Measurements from ENCODE around the gene GLT8D2. TPM values are rescaled to one million over a fixed set of nuclear protein-coding genes. Genes with fewer than 3 reads are reported as not detected.

Gene GLT8D2
- total and polyA plus RNA-seq, 2 donors (not counting 3 experiments of a cell fraction or from before 2014, with no cell fraction given) = 1.7 to 2.6 TPM

DNA sequence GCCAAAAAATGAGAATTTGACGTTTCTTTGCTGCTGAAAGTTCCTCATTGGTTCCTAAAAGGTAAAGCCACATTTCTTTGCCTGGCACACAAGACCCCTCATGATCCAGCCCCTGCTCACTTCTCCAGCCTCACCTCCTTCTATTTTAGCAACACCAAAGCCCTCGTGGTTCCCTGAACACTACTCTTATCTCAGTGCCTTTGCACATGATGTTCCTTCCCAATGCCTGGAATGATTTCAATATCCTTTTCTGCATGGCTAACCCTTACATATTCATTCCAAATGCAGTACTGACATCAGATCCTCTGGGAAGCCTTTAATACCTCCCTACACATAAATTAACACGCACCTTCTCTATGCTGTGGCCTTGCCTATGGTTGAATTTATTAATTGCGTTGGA lies 39.9 kb downstream of the GLT8D2 start:
- H3K4me1 ChIP-seq (ENCODE audit: control insufficient read depth, extremely low read depth, insufficient read depth, low read length) = peaks cover 23% of the 10 kb centered on the region
- no peak overlapping the region for H3K27ac ChIP-seq (ENCODE audit: insufficient read depth, low read depth, low read length)
- H4K20me1 ChIP-seq (replicated peaks; ENCODE audit: control insufficient read depth, extremely low read depth, insufficient read depth, low read length) = no peaks in the 10 kb centered on the region
- FAIRE-seq (no peak), DNase-seq (ENCODE audit: low read depth, low spot score) (no peak)
- H3K9me3 ChIP-seq (replicated peaks; ENCODE audit: control insufficient read depth, insufficient read depth, low read length) = no peaks in the 10 kb centered on the region
- H3K36me3 ChIP-seq (ENCODE audit: control insufficient read depth in 2 of 2, extremely low read depth in 1 of 2, insufficient read depth in 2 of 2, low read length in 2 of 2) = no peaks in the 10 kb centered on the region
- no peaks in the 10 kb centered on the region for H3K9me1 ChIP-seq (replicated peaks; ENCODE audit: control insufficient read depth, extremely low read depth, insufficient read depth, low read length)
- no peaks in the 10 kb centered on the region for H3K27me3 ChIP-seq (ENCODE audit: control insufficient read depth in 2 of 2, insufficient read depth in 2 of 2, low read length in 2 of 2)
- intact Hi-C loops (cut with micrococcal nuclease) = no loop called here
- dilution Hi-C loops (cut with MboI; ENCODE audit: extremely low pct_ligation_motif_present, low sequenced_read_pairs) = no loop called here
- BruUV-seq (replicated peaks) = no TSS peak
- H3K4me2 ChIP-seq (ENCODE audit: insufficient read depth, low read length) = no peak overlapping the region
- H2AFZ ChIP-seq (ENCODE audit: low read depth, low read length) = no peak overlapping the region
- ChIA-PET CTCF (no interaction called here), POLR2A (no interaction called here)
- no peak overlapping the region for H3K4me3 ChIP-seq (replicated peaks in 1 of 3; ENCODE audit: insufficient read depth in 1 of 3, low read depth in 1 of 3, low read length in 3 of 3)
- H3K9ac ChIP-seq (replicated peaks; ENCODE audit: extremely low read depth, insufficient read depth, low read length) = no peak overlapping the region
- H3K79me2 ChIP-seq (ENCODE audit: control insufficient read depth, insufficient read depth, low read length) = no peaks in the 10 kb centered on the region
- no peak for TF ChIP-seq MYC (IDR thresholded peaks at IDR 0.05; ENCODE audit: low read depth, low read length)
- TF ChIP-seq, protein P1, sequence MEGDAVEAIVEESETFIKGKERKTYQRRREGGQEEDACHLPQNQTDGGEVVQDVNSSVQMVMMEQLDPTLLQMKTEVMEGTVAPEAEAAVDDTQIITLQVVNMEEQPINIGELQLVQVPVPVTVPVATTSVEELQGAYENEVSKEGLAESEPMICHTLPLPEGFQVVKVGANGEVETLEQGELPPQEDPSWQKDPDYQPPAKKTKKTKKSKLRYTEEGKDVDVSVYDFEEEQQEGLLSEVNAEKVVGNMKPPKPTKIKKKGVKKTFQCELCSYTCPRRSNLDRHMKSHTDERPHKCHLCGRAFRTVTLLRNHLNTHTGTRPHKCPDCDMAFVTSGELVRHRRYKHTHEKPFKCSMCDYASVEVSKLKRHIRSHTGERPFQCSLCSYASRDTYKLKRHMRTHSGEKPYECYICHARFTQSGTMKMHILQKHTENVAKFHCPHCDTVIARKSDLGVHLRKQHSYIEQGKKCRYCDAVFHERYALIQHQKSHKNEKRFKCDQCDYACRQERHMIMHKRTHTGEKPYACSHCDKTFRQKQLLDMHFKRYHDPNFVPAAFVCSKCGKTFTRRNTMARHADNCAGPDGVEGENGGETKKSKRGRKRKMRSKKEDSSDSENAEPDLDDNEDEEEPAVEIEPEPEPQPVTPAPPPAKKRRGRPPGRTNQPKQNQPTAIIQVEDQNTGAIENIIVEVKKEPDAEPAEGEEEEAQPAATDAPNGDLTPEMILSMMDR (IDR thresholded peaks at IDR 0.05; ENCODE audit: extremely low read depth in 1 of 2, insufficient read depth in 1 of 2, low read depth in 1 of 2, low read length in 2 of 2) = no peak
- no peak for TF ChIP-seq JUN (IDR thresholded peaks at IDR 0.05; ENCODE audit: borderline replicate concordance, insufficient read depth, insufficient read length, low read depth)
- TF ChIP-seq, protein P2, sequence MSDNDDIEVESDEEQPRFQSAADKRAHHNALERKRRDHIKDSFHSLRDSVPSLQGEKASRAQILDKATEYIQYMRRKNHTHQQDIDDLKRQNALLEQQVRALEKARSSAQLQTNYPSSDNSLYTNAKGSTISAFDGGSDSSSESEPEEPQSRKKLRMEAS (IDR thresholded peaks at IDR 0.05; ENCODE audit: insufficient read depth, insufficient read length) = no peak
- no peak for TF ChIP-seq POLR2AphosphoS5 (IDR thresholded peaks at IDR 0.05; ENCODE audit: insufficient read depth, low read depth, low read length)
- no peak for TF ChIP-seq POLR2A (IDR thresholded peaks at IDR 0.05; ENCODE audit: low read depth, low read length)
- TF ChIP-seq EZH2 (IDR thresholded peaks at IDR 0.05; ENCODE audit: borderline replicate concordance, low read depth, low read length, severe bottlenecking) = no peak
- TF ChIP-seq GATA2 (IDR thresholded peaks at IDR 0.05; ENCODE audit: insufficient read depth, insufficient read length, low read depth, low read length) = no peak

Measured in endothelial cell of umbilical vein (primary cell).